Prostate gland (tissue), 2 donors: ENCODE results near the gene PAK1. TPM values are rescaled to one million over a fixed set of nuclear protein-coding genes. Genes with fewer than 3 reads are reported as not detected.
"Not testable (repeated sequence)": the region's sequence is repeated elsewhere in the genome, so short reads cannot be mapped to it uniquely, and the experiment has no call there.

Experiments used
- DNase-seq: peaks from one replicate; pipeline ENCODE4 v3.0.0-alpha.2; 2019; ENCODE audit warnings: low spot score
- H3K27ac ChIP-seq, 2 donors: fragments of 200-600 bp; sonication (generic); 2 replicates each; pipeline ENCODE4 v1.5.1; 2017 to 2019
- H3K27me3 ChIP-seq: fragments of 200-600 bp; sonication (generic); replicated peaks from 2 replicates; pipeline ENCODE4 v1.5.1; 2019; ENCODE audit not compliant: insufficient read depth
- H3K36me3 ChIP-seq, 2 donors: fragments of 200-600 bp; sonication (generic); 1 replicate in 1 of 2; 2 replicates in 1 of 2; pipeline versions ENCODE4 v1.5.1 to v1.8.1; 2017 to 2019
- H3K4me1 ChIP-seq: fragments of 200-600 bp; sonication (generic); replicated peaks from 2 replicates; pipeline ENCODE4 v1.5.1; 2019
- H3K4me3 ChIP-seq, 2 donors: fragments of 200-600 bp; sonication (generic); 2 replicates each; pipeline ENCODE4 v1.5.1; 2017 to 2019
- H3K9me3 ChIP-seq: fragments of 200-600 bp; sonication (generic); 2 replicates; pipeline ENCODE4 v1.5.1; 2017
- POLR2A ChIP-seq: fragments of 450-650 bp; IDR thresholded peaks from one replicate; pipeline ENCODE4 v1.6.1; 2016; ENCODE audit warnings: antibody characterized with exemption, mild to moderate bottlenecking
- POLR2AphosphoS5 ChIP-seq: sonication (generic); formaldehyde crosslinking; IDR thresholded peaks from one replicate; pipeline ENCODE4 v1.6.1; 2017; ENCODE audit warnings: antibody characterized with exemption
- WGBS: methylation state at CpG from one replicate; pipeline ENCODE4 v1.1.5; 2018; 5-methylcytosine and 5-hydroxymethylcytosine counted together
- intact Hi-C: fragments of 100-400 bp; cut with DNase I; formaldehyde crosslinking; loops from one replicate; pipeline ENCODE4 v1.14.2; 2022
- total RNA-seq, 2 donors: library from RNA; depleted of rRNA; stranded (reverse); fragments of >200 nt; gene quantifications; one replicate each; pipeline ENCODE4 v1.1.0, GENCODE V29; 2016
- TF ChIP-seq, protein P1 (sequence below), 4 experiments: fragments of 200-600 bp in 2 of 4; fragments of 450-650 bp in 2 of 4; sonication (generic) in 2 of 4; IDR thresholded peaks; 1 replicate in 3 of 4; 2 replicates in 1 of 4; pipeline ENCODE4 v1.5.1; 2016 to 2019; ENCODE audit warnings: antibody characterized with exemption in 4 of 4, mild to moderate bottlenecking in 2 of 4, moderate library complexity in 2 of 4

Gene PAK1
- total RNA-seq, 2 donors from 2014 or later: 39.6 to 61.7 TPM

- H3K27ac ChIP-seq: no peak overlapping the region
- TF ChIP-seq POLR2AphosphoS5 (no peak), POLR2A (no peak)
- TF ChIP-seq, protein P1, sequence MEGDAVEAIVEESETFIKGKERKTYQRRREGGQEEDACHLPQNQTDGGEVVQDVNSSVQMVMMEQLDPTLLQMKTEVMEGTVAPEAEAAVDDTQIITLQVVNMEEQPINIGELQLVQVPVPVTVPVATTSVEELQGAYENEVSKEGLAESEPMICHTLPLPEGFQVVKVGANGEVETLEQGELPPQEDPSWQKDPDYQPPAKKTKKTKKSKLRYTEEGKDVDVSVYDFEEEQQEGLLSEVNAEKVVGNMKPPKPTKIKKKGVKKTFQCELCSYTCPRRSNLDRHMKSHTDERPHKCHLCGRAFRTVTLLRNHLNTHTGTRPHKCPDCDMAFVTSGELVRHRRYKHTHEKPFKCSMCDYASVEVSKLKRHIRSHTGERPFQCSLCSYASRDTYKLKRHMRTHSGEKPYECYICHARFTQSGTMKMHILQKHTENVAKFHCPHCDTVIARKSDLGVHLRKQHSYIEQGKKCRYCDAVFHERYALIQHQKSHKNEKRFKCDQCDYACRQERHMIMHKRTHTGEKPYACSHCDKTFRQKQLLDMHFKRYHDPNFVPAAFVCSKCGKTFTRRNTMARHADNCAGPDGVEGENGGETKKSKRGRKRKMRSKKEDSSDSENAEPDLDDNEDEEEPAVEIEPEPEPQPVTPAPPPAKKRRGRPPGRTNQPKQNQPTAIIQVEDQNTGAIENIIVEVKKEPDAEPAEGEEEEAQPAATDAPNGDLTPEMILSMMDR (IDR thresholded peaks at IDR 0.05): no peak
- H3K4me3 ChIP-seq: no peak overlapping the region
- H3K9me3 ChIP-seq: no peaks in the 10 kb centered on the region
- H3K4me1 ChIP-seq: no peaks in the 10 kb centered on the region
- H3K36me3 ChIP-seq: no peaks in the 10 kb centered on the region
- WGBS: 59% methylated on average over 3 of the region's 3 CpGs
- intact Hi-C loops: no loop called here
- no peak for DNase-seq
- no peaks in the 10 kb centered on the region for H3K27me3 ChIP-seq
Observed at GRCh38 chr11:77395460-77396173, 78.3 kb downstream of the PAK1 start.

DNA sequence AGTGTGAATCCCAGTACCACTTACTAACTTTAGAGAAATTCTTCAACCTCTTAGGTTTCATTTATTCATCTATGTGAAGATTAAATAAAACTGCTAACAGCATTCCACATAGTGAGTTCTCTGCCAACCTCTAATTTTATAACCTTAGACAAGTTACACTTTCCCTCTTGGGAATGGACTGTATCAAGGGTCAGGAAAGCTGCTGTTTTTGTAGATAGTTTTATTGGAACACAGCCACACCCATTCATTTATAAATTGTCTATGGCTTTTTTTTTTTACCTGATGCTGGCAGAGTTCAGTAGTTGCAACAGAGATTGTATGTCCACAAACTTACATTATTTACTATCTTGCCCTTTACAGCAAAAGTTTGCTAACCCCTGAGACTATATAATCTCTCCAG is 81.1 kb downstream of the PAK1 start:
- no peak for DNase-seq
- intact Hi-C loops: no loop called here
- H3K27me3 ChIP-seq: no peaks in the 10 kb centered on the region
- no peak overlapping the region for H3K27ac ChIP-seq
- H3K36me3 ChIP-seq: no peaks in the 10 kb centered on the region
- H3K4me3 ChIP-seq: no peak overlapping the region
- TF ChIP-seq, protein P1 (IDR thresholded peaks at IDR 0.05): no peak
- H3K4me1 ChIP-seq: no peaks in the 10 kb centered on the region
- no peaks in the 10 kb centered on the region for H3K9me3 ChIP-seq

GRCh38 chr11:77387701-77388100 is 86.2 kb downstream of the PAK1 start:
- Histone ChIP-seq H3K36me3 (no peaks in the 10 kb centered on the region), H3K27ac (no peak overlapping the region), H3K27me3 (no peaks in the 10 kb centered on the region), H3K9me3 (no peaks in the 10 kb centered on the region), H3K4me3 (no peak overlapping the region), H3K4me1 (no peaks in the 10 kb centered on the region)
- intact Hi-C loops: no loop called here
- no peak for DNase-seq
- TF ChIP-seq POLR2A (no peak), POLR2AphosphoS5 (no peak)
- TF ChIP-seq, protein P1 (IDR thresholded peaks at IDR 0.05): no peak

- Histone ChIP-seq H3K4me3 (no peak overlapping the region), H3K36me3 (no peaks in the 10 kb centered on the region), H3K9me3 (no peaks in the 10 kb centered on the region), H3K27ac (no peak overlapping the region), H3K4me1 (no peaks in the 10 kb centered on the region), H3K27me3 (no peaks in the 10 kb centered on the region)
- TF ChIP-seq POLR2AphosphoS5 (no peak), POLR2A (no peak)
- TF ChIP-seq, protein P1 (IDR thresholded peaks at IDR 0.05): no peak
- intact Hi-C loops: no loop called here
- no peak for DNase-seq
- 46% methylated on average over 1 of the region's 1 CpG for WGBS
Observed at GRCh38 chr11:77386178-77386577, 87.7 kb downstream of the PAK1 start.

DNA sequence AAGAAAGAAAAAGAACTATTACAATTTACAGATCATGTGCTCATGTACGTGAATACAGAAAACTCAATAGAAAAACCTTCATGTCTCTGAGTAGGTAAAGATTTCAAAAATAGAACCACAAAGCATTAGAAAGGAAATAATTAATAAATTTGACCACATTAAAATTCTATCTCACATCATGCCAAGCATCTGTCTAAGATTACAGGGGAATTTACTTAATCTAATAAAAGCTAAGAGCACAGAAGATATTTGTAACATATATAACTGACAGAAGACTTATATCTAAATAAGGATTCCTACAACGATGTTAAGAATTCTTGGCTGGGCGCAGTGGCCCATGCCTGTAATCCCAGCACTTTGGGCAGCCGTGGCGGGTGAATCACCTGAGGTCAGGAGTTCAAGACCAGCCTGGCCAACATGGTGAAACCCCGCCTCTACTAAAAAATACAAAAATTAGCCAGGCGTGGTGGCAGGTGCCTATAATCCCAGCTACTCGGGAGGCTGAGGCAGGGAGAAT is 88.6 kb downstream of the PAK1 start:
- WGBS: 94% methylated on average over 8 of the region's 8 CpGs
- H3K27me3 ChIP-seq, H3K4me1 ChIP-seq, H3K36me3 ChIP-seq, H3K9me3 ChIP-seq, intact Hi-C loops, DNase-seq, H3K27ac ChIP-seq, H3K4me3 ChIP-seq: not testable (repeated sequence)
